ENCODE data around the gene SNTG2.
A peak's percentile ranks its signal among the peaks of the same experiment; 100 is the strongest.

Gene SNTG2

DNA sequence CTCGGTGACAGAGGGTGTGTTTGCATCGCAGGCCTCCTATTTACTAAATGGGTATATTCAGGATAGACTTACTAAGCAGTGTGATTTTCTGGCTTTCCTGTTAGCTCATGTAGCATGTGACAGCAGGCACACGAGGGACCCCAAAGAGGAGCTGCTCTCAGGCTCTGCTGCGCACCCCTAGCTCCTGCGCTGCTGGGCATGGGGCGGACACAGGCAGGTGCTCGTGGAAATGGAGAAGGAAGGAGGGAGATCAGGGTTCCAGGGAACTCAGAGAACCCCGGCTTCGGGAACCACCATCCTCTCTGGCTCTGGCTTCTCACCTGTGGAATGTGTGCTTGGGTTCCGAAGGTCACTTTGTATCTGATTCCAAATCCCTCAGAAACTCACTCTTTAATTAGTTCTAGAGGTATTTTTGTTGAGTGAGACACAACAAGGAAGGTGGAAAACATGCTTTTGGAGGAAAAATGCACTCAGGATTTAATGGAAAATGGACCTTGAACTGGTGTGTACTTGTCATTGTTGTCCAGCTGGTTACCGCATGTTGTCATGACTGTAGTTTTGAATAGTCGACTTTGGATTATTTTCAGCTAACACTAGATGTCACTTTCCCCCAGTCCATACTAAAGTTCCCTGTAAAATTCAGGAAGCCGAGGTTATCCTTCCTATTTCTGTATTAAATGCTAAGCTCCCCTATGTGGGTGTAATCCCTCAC is 3.5 kb downstream of the SNTG2 start:
- H3K4me1 ChIP-seq (ENCODE audit: insufficient read depth, low read length): peaks cover 9% of the 10 kb centered on the region; the same call in 1 of the 2 replicates
- H3K9me3 ChIP-seq (ENCODE audit: control insufficient read depth, insufficient read depth, low read length): no peaks in the 10 kb centered on the region
- no peak overlapping the region for H3K9ac ChIP-seq (ENCODE audit: low read depth, low read length)
- no peaks in the 10 kb centered on the region for H3K36me3 ChIP-seq (ENCODE audit: insufficient read depth, low read length)

- Histone ChIP-seq H3K4me1 (ENCODE audit: insufficient read depth, low read length) (peaks cover 9% of the 10 kb centered on the region; the same call in 1 of the 2 replicates), H3K36me3 (ENCODE audit: insufficient read depth, low read length) (no peaks in the 10 kb centered on the region), H3K9me3 (ENCODE audit: control insufficient read depth, insufficient read depth, low read length) (no peaks in the 10 kb centered on the region)
Observed at GRCh38 chr2:954687-955000, 4.0 kb downstream of the SNTG2 start.

DNA sequence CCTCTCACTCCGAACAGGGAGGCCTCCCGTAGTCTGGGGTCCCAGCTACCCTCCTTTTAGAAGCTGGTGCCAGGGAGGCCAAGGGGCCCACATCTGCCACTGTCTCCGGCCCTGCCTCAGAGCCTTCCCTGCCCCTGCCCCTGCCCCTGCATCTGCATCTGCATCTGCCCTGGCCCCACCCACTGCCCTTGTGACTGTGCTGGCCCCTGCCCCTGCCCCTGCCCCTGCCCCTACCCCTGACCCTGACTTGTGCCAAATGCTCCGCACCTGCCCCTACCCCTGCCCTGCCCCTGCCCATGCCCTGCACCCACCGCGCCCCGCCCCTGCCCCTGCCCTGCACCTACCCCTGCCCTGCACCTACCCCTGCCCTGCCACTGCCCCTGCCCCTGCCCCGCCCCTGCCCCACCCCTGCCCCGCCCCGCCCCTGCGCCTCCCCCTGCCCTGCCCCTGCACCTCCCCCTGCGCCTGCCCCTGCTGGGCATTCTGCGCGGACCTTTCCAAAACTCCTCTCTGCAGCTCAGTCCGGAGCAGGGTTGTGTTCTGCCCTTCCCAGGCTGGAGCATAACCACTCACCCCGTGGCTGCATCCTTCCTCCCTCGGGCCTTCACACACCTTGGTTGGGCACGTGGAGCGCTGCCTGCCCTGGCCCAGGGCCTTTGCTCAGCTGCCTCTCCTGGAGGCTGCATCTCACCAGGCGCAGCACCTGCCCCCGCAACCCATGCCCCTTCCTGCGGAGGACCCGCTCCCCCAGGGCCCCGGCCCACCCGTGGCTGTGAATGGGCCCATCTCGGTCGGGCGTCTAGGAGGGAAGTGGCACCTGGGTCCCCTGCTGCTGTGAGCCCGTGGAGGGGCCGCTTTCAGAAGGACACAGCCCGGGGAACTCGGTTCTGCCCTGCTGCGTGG is 5.4 kb downstream of the SNTG2 start:
- H3K9ac ChIP-seq (ENCODE audit: low read depth, low read length): 0 out of 2 replicates have a peak overlapping the region, but pooled peaks have one; percentile 11
- H3K9me3 ChIP-seq (ENCODE audit: control insufficient read depth, insufficient read depth, low read length): no peaks in the 10 kb centered on the region
- H3K36me3 ChIP-seq (ENCODE audit: insufficient read depth, low read length): no peaks in the 10 kb centered on the region
- peaks cover 9% of the 10 kb centered on the region; the same call in 1 of the 2 replicates for H3K4me1 ChIP-seq (ENCODE audit: insufficient read depth, low read length)

More at GRCh38 chr2:954687-955000, 4.0 kb downstream of the SNTG2 start:
- H3K9ac ChIP-seq (ENCODE audit: low read depth, low read length): no peak overlapping the region

GRCh38 chr2:959457-959856 is 8.8 kb downstream of the SNTG2 start:
- Histone ChIP-seq H3K9ac (ENCODE audit: low read depth, low read length) (no peak overlapping the region), H3K36me3 (ENCODE audit: insufficient read depth, low read length) (no peaks in the 10 kb centered on the region), H3K9me3 (ENCODE audit: control insufficient read depth, insufficient read depth, low read length) (no peaks in the 10 kb centered on the region; the same call in 1 of the 2 replicates), H3K4me1 (ENCODE audit: insufficient read depth, low read length) (peaks cover 2% of the 10 kb centered on the region; the same call in 1 of the 2 replicates)

DNA sequence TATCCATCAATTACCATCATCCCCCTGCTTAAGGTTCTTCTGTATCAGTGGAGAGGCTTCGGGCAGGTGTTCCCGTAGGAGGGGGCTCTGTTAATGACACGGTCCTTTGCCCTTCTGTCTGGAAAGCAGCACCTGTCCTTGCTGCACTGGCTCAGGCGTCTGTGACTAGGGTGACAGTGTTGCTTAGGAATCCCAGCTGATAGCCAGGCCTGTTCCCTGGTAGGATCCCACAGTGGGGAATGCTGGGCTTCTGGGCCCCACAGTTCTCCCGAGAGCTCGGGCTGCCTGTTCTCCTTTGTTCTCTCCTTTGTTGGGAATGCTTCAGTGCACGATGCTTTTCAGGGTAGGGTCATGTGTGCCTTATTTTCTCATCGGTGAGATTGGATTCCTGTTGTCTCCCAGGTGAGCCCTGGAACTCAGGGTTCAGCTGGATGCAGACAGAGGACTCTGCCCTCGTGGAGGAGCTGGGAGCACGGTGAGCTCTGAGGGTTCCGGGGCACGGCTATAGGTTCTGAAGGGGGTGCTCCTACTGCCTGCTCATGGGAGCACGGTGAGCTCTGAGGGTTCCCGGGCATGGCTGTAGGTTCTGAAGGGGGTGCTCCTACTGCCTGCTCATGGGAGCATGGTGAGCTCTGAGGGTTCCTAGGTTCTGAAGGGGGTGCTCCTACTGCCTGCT is 9.6 kb downstream of the SNTG2 start:
- H3K36me3 ChIP-seq (ENCODE audit: insufficient read depth, low read length): no peaks in the 10 kb centered on the region
- H3K9me3 ChIP-seq (ENCODE audit: control insufficient read depth, insufficient read depth, low read length): no peaks in the 10 kb centered on the region; the same call in 1 of the 2 replicates
- no peaks in the 10 kb centered on the region for H3K4me1 ChIP-seq (ENCODE audit: insufficient read depth, low read length)
- no peak overlapping the region for H3K9ac ChIP-seq (ENCODE audit: low read depth, low read length)

- no peak overlapping the region for H3K9ac ChIP-seq (ENCODE audit: low read depth, low read length)
- no peaks in the 10 kb centered on the region; the same call in 1 of the 2 replicates for H3K9me3 ChIP-seq (ENCODE audit: control insufficient read depth, insufficient read depth, low read length)
- H3K4me1 ChIP-seq (ENCODE audit: insufficient read depth, low read length): no peaks in the 10 kb centered on the region
- no peaks in the 10 kb centered on the region for H3K36me3 ChIP-seq (ENCODE audit: insufficient read depth, low read length)
Observed at GRCh38 chr2:961786-962185, 11.1 kb downstream of the SNTG2 start.

- Histone ChIP-seq H3K9ac (ENCODE audit: low read depth, low read length) (no peak overlapping the region), H3K4me1 (ENCODE audit: insufficient read depth, low read length) (no peaks in the 10 kb centered on the region), H3K9me3 (ENCODE audit: control insufficient read depth, insufficient read depth, low read length) (peaks cover 1% of the 10 kb centered on the region), H3K36me3 (ENCODE audit: insufficient read depth, low read length) (no peaks in the 10 kb centered on the region)
Observed at GRCh38 chr2:963876-964275, 13.2 kb downstream of the SNTG2 start.

GRCh38 chr2:964562-964961 is 13.9 kb downstream of the SNTG2 start:
- H3K36me3 ChIP-seq (ENCODE audit: insufficient read depth, low read length): no peaks in the 10 kb centered on the region
- peaks cover 4% of the 10 kb centered on the region for H3K9me3 ChIP-seq (ENCODE audit: control insufficient read depth, insufficient read depth, low read length)
- no peak overlapping the region for H3K9ac ChIP-seq (ENCODE audit: low read depth, low read length)
- H3K4me1 ChIP-seq (ENCODE audit: insufficient read depth, low read length): no peaks in the 10 kb centered on the region

- H3K9ac ChIP-seq (ENCODE audit: low read depth, low read length): no peak overlapping the region
- peaks cover 4% of the 10 kb centered on the region for H3K9me3 ChIP-seq (ENCODE audit: control insufficient read depth, insufficient read depth, low read length)
- no peaks in the 10 kb centered on the region for H3K36me3 ChIP-seq (ENCODE audit: insufficient read depth, low read length)
- H3K4me1 ChIP-seq (ENCODE audit: insufficient read depth, low read length): no peaks in the 10 kb centered on the region
Observed at GRCh38 chr2:965640-966147, 15.0 kb downstream of the SNTG2 start.

- no peaks in the 10 kb centered on the region for H3K4me1 ChIP-seq (ENCODE audit: insufficient read depth, low read length)
Observed at GRCh38 chr2:973129-973528, 22.5 kb downstream of the SNTG2 start.

DNA sequence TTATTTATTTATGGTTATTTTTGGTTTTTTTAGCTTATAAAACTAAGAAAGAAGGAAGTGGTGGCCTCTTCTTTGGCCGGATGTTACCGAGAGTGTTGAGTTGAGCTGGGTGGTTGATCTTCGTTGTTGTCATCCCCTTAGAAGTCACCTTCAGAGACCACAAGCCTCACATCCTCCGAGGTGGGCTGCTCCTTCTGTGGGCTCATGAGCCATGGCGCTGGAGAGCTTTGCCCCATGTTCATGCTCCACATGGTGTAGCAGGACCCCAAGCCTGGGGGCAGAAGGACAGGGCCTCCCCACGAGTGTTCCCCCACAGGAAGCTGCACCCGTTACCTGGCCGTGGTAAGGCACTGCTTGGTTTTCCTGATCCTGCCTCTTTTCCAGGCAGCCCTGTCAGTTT is 23.4 kb downstream of the SNTG2 start:
- Histone ChIP-seq H3K9ac (ENCODE audit: low read depth, low read length) (no peak overlapping the region), H3K9me3 (ENCODE audit: control insufficient read depth, insufficient read depth, low read length) (peaks cover under 1% of the 10 kb centered on the region; the same call in 1 of the 2 replicates), H3K4me1 (ENCODE audit: insufficient read depth, low read length) (peaks cover under 1% of the 10 kb centered on the region; the same call in 1 of the 2 replicates), H3K36me3 (ENCODE audit: insufficient read depth, low read length) (no peaks in the 10 kb centered on the region)

More at GRCh38 chr2:973129-973528, 22.5 kb downstream of the SNTG2 start:
- Histone ChIP-seq H3K9me3 (ENCODE audit: control insufficient read depth, insufficient read depth, low read length) (peaks cover 4% of the 10 kb centered on the region), H3K9ac (ENCODE audit: low read depth, low read length) (no peak overlapping the region), H3K36me3 (ENCODE audit: insufficient read depth, low read length) (no peaks in the 10 kb centered on the region)

GRCh38 chr2:974502-974901 is 23.9 kb downstream of the SNTG2 start:
- H3K4me1 ChIP-seq (ENCODE audit: insufficient read depth, low read length): peaks cover 5% of the 10 kb centered on the region
- H3K9ac ChIP-seq (ENCODE audit: low read depth, low read length): no peak overlapping the region
- H3K36me3 ChIP-seq (ENCODE audit: insufficient read depth, low read length): no peaks in the 10 kb centered on the region
- H3K9me3 ChIP-seq (ENCODE audit: control insufficient read depth, insufficient read depth, low read length): no peaks in the 10 kb centered on the region

GRCh38 chr2:975095-975494 is 24.4 kb downstream of the SNTG2 start:
- Histone ChIP-seq H3K36me3 (ENCODE audit: insufficient read depth, low read length) (no peaks in the 10 kb centered on the region), H3K9me3 (ENCODE audit: control insufficient read depth, insufficient read depth, low read length) (no peaks in the 10 kb centered on the region), H3K9ac (ENCODE audit: low read depth, low read length) (no peak overlapping the region), H3K4me1 (ENCODE audit: insufficient read depth, low read length) (peaks cover 7% of the 10 kb centered on the region)

Measured in ES-I3 (cell line).